Hepatocyte (in vitro differentiated cells): ENCODE data around the gene TTC28. TPM values are rescaled to one million over a fixed set of nuclear protein-coding genes. Genes with fewer than 3 reads are reported as not detected.
"Not testable (repeated sequence)": the region's sequence is repeated elsewhere in the genome, so short reads cannot be mapped to it uniquely, and the experiment has no call there.

Experiments
- DNase-seq: peaks from one replicate; pipeline ENCODE4 v3.0.0-alpha.2; 2016; ENCODE audit warnings: low spot score
- H2AFZ ChIP-seq: fragments of 200-600 bp; sonication (generic); 2 replicates; pipeline ENCODE4 v1.6.0; 2016; ENCODE audit warnings: antibody characterized with exemption, mild to moderate bottlenecking
- H3K27ac ChIP-seq: fragments of 200-600 bp; sonication (generic); 2 replicates; pipeline ENCODE4 v1.5.1; 2016; ENCODE audit warnings: mild to moderate bottlenecking
- H3K27me3 ChIP-seq: fragments of 200-600 bp; sonication (generic); 2 replicates; pipeline ENCODE4 v1.6.1; 2016
- H3K36me3 ChIP-seq: fragments of 200-600 bp; sonication (generic); replicated peaks from 2 replicates; pipeline ENCODE4 v1.5.1; 2016; ENCODE audit warnings: low read depth; ENCODE audit not compliant: insufficient read depth
- H3K4me1 ChIP-seq: fragments of 200-600 bp; sonication (generic); 2 replicates; pipeline ENCODE4 v1.5.1; 2016; ENCODE audit warnings: mild to moderate bottlenecking, moderate library complexity; ENCODE audit not compliant: insufficient read depth
- H3K4me2 ChIP-seq: fragments of 200-600 bp; sonication (generic); 2 replicates; pipeline ENCODE4 v1.6.0; 2016
- H3K4me3 ChIP-seq: fragments of 200-600 bp; sonication (generic); 2 replicates; pipeline ENCODE4 v1.5.1; 2016; ENCODE audit warnings: mild to moderate bottlenecking
- H3K79me2 ChIP-seq: fragments of 200-600 bp; sonication (generic); 2 replicates; pipeline ENCODE4 v1.6.0; 2017; ENCODE audit warnings: mild to moderate bottlenecking
- H3K9me2 ChIP-seq: fragments of 200-600 bp; sonication (generic); replicated peaks from 2 replicates; pipeline ENCODE4 v1.6.0; 2017; ENCODE audit warnings: mild to moderate bottlenecking; ENCODE audit not compliant: insufficient read depth
- H3K9me3 ChIP-seq: fragments of 200-600 bp; sonication (generic); 2 replicates; pipeline ENCODE4 v1.5.1; 2016; ENCODE audit warnings: low read depth, mild to moderate bottlenecking
- H4K20me1 ChIP-seq: fragments of 200-600 bp; sonication (generic); 2 replicates; pipeline ENCODE4 v1.6.0; 2016; ENCODE audit warnings: mild to moderate bottlenecking; ENCODE audit not compliant: insufficient read depth, poor library complexity, severe bottlenecking
- CTCF ChIP-seq: fragments of 200-600 bp; sonication (generic); IDR thresholded peaks from 2 replicates; pipeline ENCODE4 v1.5.1; 2016; ENCODE audit warnings: antibody characterized with exemption, mild to moderate bottlenecking; ENCODE audit not compliant: poor library complexity
- EZH2 ChIP-seq: fragments of 200-600 bp; sonication (generic); IDR thresholded peaks from 2 replicates; pipeline ENCODE4 v1.6.1; 2016; ENCODE audit warnings: antibody characterized with exemption, mild to moderate bottlenecking, borderline replicate concordance
- EZH2phosphoT487 ChIP-seq: fragments of 200-600 bp; sonication (generic); IDR thresholded peaks from one replicate; pipeline ENCODE4 v1.6.1; 2018; ENCODE audit warnings: antibody characterized with exemption, mild to moderate bottlenecking, low read depth, moderate library complexity; ENCODE audit not compliant: unreplicated experiment, severe bottlenecking
- WGBS: methylation state at CpG from one replicate; pipeline ENCODE4 v1.1.6; 2016; ENCODE audit warnings: low lambda C conversion rate; ENCODE audit errors: missing lambda C conversion rate; 5-methylcytosine and 5-hydroxymethylcytosine counted together
- polyA plus RNA-seq: library from polyadenylated mRNA; unstranded; fragments of >200 nt; fragmentation: Nextera tagmentation; extraction: Ambion mirVana; gene quantifications from 2 replicates; pipeline ENCODE4 v1.2.1, GENCODE V29; 2016
- total RNA-seq: library from RNA; depleted of rRNA; stranded (reverse); fragments of >200 nt; gene quantifications from 2 replicates; pipeline ENCODE4 v1.2.3, GENCODE V29; 2014

TTC28 gene
- total and polyA plus RNA-seq, 2 experiments from 2014 or later = 14.7 to 30.4 TPM

GRCh38 chr22:28544431-28544868 is 135.2 kb downstream of the TTC28 start:
- Histone ChIP-seq H3K4me3 (no peak overlapping the region), H3K9me3 (no peaks in the 10 kb centered on the region), H3K27me3 (no peaks in the 10 kb centered on the region), H4K20me1 (no peaks in the 10 kb centered on the region), H3K36me3 (no peaks in the 10 kb centered on the region), H3K4me1 (no peaks in the 10 kb centered on the region), H3K4me2 (no peak overlapping the region), H2AFZ (no peak overlapping the region), H3K27ac (no peak overlapping the region), H3K9me2 (no peaks in the 10 kb centered on the region), H3K79me2 (no peaks in the 10 kb centered on the region)
- DNase-seq = no peak
- TF ChIP-seq EZH2 (no peak), EZH2phosphoT487 (no peak), CTCF (no peak)
- WGBS = 43% methylated on average over 2 of the region's 2 CpGs

GRCh38 chr22:28542980-28543621 is 136.5 kb downstream of the TTC28 start:
- no peak overlapping the region for H2AFZ ChIP-seq
- H3K79me2 ChIP-seq = no peaks in the 10 kb centered on the region
- no peak overlapping the region for H3K27ac ChIP-seq
- no peaks in the 10 kb centered on the region for H3K36me3 ChIP-seq
- TF ChIP-seq CTCF = no peak
- no peak for TF ChIP-seq EZH2
- no peak for TF ChIP-seq EZH2phosphoT487
- no peak overlapping the region for H3K4me3 ChIP-seq
- H3K9me3 ChIP-seq = no peaks in the 10 kb centered on the region
- H4K20me1 ChIP-seq = no peaks in the 10 kb centered on the region
- H3K4me2 ChIP-seq = no peak overlapping the region
- H3K27me3 ChIP-seq = no peaks in the 10 kb centered on the region
- no peaks in the 10 kb centered on the region for H3K9me2 ChIP-seq
- H3K4me1 ChIP-seq = no peaks in the 10 kb centered on the region
- no peak for DNase-seq
- WGBS = 93% methylated on average over 1 of the region's 1 CpG

- 75% methylated on average over 2 of the region's 2 CpGs for WGBS
Observed at GRCh38 chr22:28541137-28541536, 138.5 kb downstream of the TTC28 start.

GRCh38 chr22:28538922-28539321 is 140.7 kb downstream of the TTC28 start:
- no peaks in the 10 kb centered on the region for H3K9me2 ChIP-seq
- H3K9me3 ChIP-seq = no peaks in the 10 kb centered on the region
- H3K4me2 ChIP-seq = no peak overlapping the region
- no peaks in the 10 kb centered on the region for H3K36me3 ChIP-seq
- no peak for TF ChIP-seq EZH2phosphoT487
- TF ChIP-seq EZH2 = no peak
- no peak for TF ChIP-seq CTCF
- no peak overlapping the region for H3K27ac ChIP-seq
- no peak overlapping the region for H2AFZ ChIP-seq
- no peak overlapping the region for H3K4me3 ChIP-seq
- H3K27me3 ChIP-seq = no peaks in the 10 kb centered on the region
- no peaks in the 10 kb centered on the region for H3K79me2 ChIP-seq
- no peaks in the 10 kb centered on the region for H3K4me1 ChIP-seq
- no peaks in the 10 kb centered on the region for H4K20me1 ChIP-seq
- no peak for DNase-seq
- 90% methylated on average over 2 of the region's 2 CpGs for WGBS

More at GRCh38 chr22:28541137-28541536, 138.5 kb downstream of the TTC28 start:
- Histone ChIP-seq H3K27me3 (no peaks in the 10 kb centered on the region), H3K27ac (no peak overlapping the region), H3K79me2 (no peaks in the 10 kb centered on the region), H4K20me1 (no peaks in the 10 kb centered on the region), H3K36me3 (no peaks in the 10 kb centered on the region), H3K9me2 (no peaks in the 10 kb centered on the region), H2AFZ (no peak overlapping the region), H3K9me3 (no peaks in the 10 kb centered on the region), H3K4me1 (no peaks in the 10 kb centered on the region), H3K4me3 (no peak overlapping the region), H3K4me2 (no peak overlapping the region)
- no peak for DNase-seq
- TF ChIP-seq EZH2phosphoT487 (no peak), EZH2 (no peak)

GRCh38 chr22:28530565-28530964 is 149.1 kb downstream of the TTC28 start:
- not testable (repeated sequence) for H3K27me3 ChIP-seq, H3K4me2 ChIP-seq, H4K20me1 ChIP-seq, DNase-seq, H3K27ac ChIP-seq, H3K9me3 ChIP-seq, H3K36me3 ChIP-seq, H2AFZ ChIP-seq, H3K9me2 ChIP-seq, H3K4me1 ChIP-seq, H3K4me3 ChIP-seq, H3K79me2 ChIP-seq
- 92% methylated on average over 4 of the region's 4 CpGs for WGBS

GRCh38 chr22:28529144-28529543 is 150.5 kb downstream of the TTC28 start:
- H2AFZ ChIP-seq, H3K79me2 ChIP-seq, H3K4me1 ChIP-seq, H3K9me3 ChIP-seq, H3K9me2 ChIP-seq, H3K4me2 ChIP-seq, H3K27ac ChIP-seq, H3K27me3 ChIP-seq, H3K36me3 ChIP-seq, DNase-seq, H3K4me3 ChIP-seq, H4K20me1 ChIP-seq: not testable (repeated sequence)
- 91% methylated on average over 10 of the region's 10 CpGs for WGBS
